Endothelial cell of umbilical vein (primary cell): ENCODE data around the gene ZNF438.

Experiments
- EZH2 ChIP-seq: IDR thresholded peaks from 2 replicates; pipeline ENCODE4 v1.6.1; 2012; ENCODE audit warnings: borderline replicate concordance, low read depth, mild to moderate bottlenecking, moderate library complexity, low read length, inconsistent platforms; ENCODE audit not compliant: severe bottlenecking
- POLR2A ChIP-seq: IDR thresholded peaks from 2 replicates; pipeline ENCODE4 v1.6.1; 2012; ENCODE audit warnings: low read depth, mild to moderate bottlenecking, control low read depth, low read length
- POLR2AphosphoS5 ChIP-seq: IDR thresholded peaks from 2 replicates; pipeline ENCODE4 v1.6.1; 2012; ENCODE audit warnings: low read depth, mild to moderate bottlenecking, control low read depth, low read length, moderate library complexity; ENCODE audit not compliant: insufficient read depth
- TF ChIP-seq, protein P1 (sequence below): IDR thresholded peaks from 2 replicates; pipeline ENCODE4 v1.6.1; 2011; ENCODE audit not compliant: insufficient read depth, insufficient read length
- TF ChIP-seq, protein P2 (sequence below), 2 donors: IDR thresholded peaks; 1 replicate in 1 of 2; 2 replicates in 1 of 2; pipeline ENCODE4 v1.5.1; 2011; ENCODE audit warnings: low read length in 2 of 2, mild to moderate bottlenecking in 2 of 2, moderate library complexity in 2 of 2, control low read depth in 1 of 2, inconsistent platforms in 1 of 2, low read depth in 1 of 2; ENCODE audit not compliant: insufficient read depth in 1 of 2; ENCODE audit errors: extremely low read depth in 1 of 2

DNA sequence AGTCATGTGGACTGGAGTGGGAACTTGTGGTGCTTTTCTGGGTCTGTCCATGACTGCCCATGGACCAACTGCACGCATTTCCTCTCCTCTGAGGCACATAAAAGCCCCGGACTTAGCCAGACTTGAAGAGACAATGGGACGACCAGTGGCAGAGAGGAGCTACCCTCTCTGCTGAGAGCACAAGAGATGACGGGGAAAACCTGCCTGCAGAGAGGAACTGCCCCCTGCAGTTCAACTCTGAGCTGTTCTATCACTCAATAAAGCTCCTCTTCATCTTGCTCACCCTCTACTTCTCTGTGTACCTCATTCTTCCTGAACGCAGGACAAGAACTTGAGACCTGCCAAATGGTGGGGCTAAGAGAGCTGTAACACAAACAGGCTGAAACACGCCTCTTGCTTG, 184.5 kb downstream of the ZNF438 start:
- TF ChIP-seq, protein P1, sequence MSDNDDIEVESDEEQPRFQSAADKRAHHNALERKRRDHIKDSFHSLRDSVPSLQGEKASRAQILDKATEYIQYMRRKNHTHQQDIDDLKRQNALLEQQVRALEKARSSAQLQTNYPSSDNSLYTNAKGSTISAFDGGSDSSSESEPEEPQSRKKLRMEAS, result no peak
- TF ChIP-seq POLR2A (no peak), POLR2AphosphoS5 (no peak), EZH2 (no peak)
- TF ChIP-seq, protein P2, sequence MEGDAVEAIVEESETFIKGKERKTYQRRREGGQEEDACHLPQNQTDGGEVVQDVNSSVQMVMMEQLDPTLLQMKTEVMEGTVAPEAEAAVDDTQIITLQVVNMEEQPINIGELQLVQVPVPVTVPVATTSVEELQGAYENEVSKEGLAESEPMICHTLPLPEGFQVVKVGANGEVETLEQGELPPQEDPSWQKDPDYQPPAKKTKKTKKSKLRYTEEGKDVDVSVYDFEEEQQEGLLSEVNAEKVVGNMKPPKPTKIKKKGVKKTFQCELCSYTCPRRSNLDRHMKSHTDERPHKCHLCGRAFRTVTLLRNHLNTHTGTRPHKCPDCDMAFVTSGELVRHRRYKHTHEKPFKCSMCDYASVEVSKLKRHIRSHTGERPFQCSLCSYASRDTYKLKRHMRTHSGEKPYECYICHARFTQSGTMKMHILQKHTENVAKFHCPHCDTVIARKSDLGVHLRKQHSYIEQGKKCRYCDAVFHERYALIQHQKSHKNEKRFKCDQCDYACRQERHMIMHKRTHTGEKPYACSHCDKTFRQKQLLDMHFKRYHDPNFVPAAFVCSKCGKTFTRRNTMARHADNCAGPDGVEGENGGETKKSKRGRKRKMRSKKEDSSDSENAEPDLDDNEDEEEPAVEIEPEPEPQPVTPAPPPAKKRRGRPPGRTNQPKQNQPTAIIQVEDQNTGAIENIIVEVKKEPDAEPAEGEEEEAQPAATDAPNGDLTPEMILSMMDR (IDR thresholded peaks at IDR 0.05; ENCODE audit: extremely low read depth in 1 of 2, insufficient read depth in 1 of 2, low read depth in 1 of 2, low read length in 2 of 2), result no peak
